Right lobe of liver (tissue), 4 donors: Measurements from ENCODE around the gene ADIPOR1.
"Not testable (repeated sequence)": the region's sequence is repeated elsewhere in the genome, so short reads cannot be mapped to it uniquely, and the experiment has no call there.

Source experiments
- POLR2A ChIP-seq: fragments of 450-650 bp; IDR thresholded peaks from one replicate; pipeline ENCODE4 v1.6.1; 2017; ENCODE audit warnings: antibody characterized with exemption, mild to moderate bottlenecking
- TF ChIP-seq, protein P1 (sequence below), 4 donors: fragments of 200-600 bp in 3 of 4; fragments of 450-650 bp in 1 of 4; IDR thresholded peaks; one replicate each; pipeline versions ENCODE4 v1.5.1 to v1.8.0; 2016 to 2022; ENCODE audit warnings: antibody characterized with exemption in 4 of 4, mild to moderate bottlenecking in 2 of 4
- donor health status: DM: no; HTN: no; CAD: no.
- donor health status: DM: no; HTN: no; CAD: no.
- donor health status: DM: no; HTN: yes; CAD: no.

DNA sequence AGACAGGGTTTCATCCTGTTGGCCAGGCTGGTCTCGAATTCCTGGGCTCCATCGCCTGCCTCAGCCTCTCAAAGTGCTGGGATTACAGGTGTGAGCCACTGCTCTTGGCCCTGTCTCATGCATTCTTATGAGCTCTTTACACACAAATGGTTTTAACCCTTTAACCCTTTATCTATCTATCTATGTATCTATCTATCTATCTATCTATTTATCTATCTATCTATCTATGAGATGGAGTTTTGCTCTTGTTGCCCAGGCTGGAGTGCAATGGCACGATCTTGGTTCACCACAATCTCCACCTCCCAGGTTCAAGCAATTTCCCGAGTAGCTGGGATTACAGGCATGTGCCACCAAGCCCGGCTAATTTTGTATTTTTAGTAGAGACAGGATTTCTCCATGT, 54.3 kb downstream of the ADIPOR1 start:
- TF ChIP-seq, protein P1, sequence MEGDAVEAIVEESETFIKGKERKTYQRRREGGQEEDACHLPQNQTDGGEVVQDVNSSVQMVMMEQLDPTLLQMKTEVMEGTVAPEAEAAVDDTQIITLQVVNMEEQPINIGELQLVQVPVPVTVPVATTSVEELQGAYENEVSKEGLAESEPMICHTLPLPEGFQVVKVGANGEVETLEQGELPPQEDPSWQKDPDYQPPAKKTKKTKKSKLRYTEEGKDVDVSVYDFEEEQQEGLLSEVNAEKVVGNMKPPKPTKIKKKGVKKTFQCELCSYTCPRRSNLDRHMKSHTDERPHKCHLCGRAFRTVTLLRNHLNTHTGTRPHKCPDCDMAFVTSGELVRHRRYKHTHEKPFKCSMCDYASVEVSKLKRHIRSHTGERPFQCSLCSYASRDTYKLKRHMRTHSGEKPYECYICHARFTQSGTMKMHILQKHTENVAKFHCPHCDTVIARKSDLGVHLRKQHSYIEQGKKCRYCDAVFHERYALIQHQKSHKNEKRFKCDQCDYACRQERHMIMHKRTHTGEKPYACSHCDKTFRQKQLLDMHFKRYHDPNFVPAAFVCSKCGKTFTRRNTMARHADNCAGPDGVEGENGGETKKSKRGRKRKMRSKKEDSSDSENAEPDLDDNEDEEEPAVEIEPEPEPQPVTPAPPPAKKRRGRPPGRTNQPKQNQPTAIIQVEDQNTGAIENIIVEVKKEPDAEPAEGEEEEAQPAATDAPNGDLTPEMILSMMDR (IDR thresholded peaks at IDR 0.05): not testable (repeated sequence)
- TF ChIP-seq POLR2A: not testable (repeated sequence)
